SK-N-MC (cell line): ENCODE data around the gene CCDC184.
A peak's percentile ranks its signal among the peaks of the same experiment; 100 is the strongest.

ENCODE experiments used
- DNase-seq: peaks from one replicate; pipeline ENCODE4 v3.0.0-alpha.2; 2011; ENCODE audit warnings: low read depth, low spot score
- H3K27ac ChIP-seq: fragments of 200-600 bp; sonication (generic); 2 replicates; pipeline ENCODE4 v1.5.1; 2016; ENCODE audit warnings: mixed run types
- H3K36me3 ChIP-seq: fragments of 200-600 bp; sonication (generic); 2 replicates; pipeline ENCODE4 v1.6.1; 2017; ENCODE audit warnings: antibody characterized with exemption, low read length, mixed read lengths; ENCODE audit not compliant: insufficient read depth
- H3K4me3 ChIP-seq: fragments of 200-600 bp; sonication (generic); 2 replicates; pipeline ENCODE4 v1.5.1; 2016
- H3K9ac ChIP-seq: fragments of 200-600 bp; sonication (generic); 2 replicates; pipeline ENCODE4 v1.8.0; 2017; ENCODE audit warnings: mixed run types, mixed read lengths; ENCODE audit not compliant: insufficient read length
- H3K9me3 ChIP-seq: fragments of 200-600 bp; sonication (generic); 2 replicates; pipeline ENCODE4 v1.6.1; 2017; ENCODE audit warnings: low read depth, mild to moderate bottlenecking, antibody characterized with exemption, low read length, moderate library complexity, mixed read lengths
- EZH2 ChIP-seq: fragments of 200-600 bp; sonication (generic); IDR thresholded peaks from one replicate; pipeline ENCODE4 v1.6.1; 2017; ENCODE audit warnings: antibody characterized with exemption
- FOXP2 ChIP-seq: optimal IDR thresholded peaks from 2 replicates; pipeline ENCODE3; 2011; ENCODE audit warnings: mild to moderate bottlenecking, moderate library complexity; ENCODE audit not compliant: insufficient read depth; ENCODE audit errors: extremely low read length, control extremely low read depth
- POLR2AphosphoS5 ChIP-seq: IDR thresholded peaks from 2 replicates; pipeline ENCODE4 v1.6.1; 2012; ENCODE audit warnings: mild to moderate bottlenecking, low read depth, low read length, borderline replicate concordance

Gene CCDC184

GRCh38 chr12:48169011-48169410, 14.4 kb upstream of the CCDC184 start:
- Histone ChIP-seq H3K9me3 (no peaks in the 10 kb centered on the region), H3K36me3 (no peaks in the 10 kb centered on the region), H3K4me3 (no peak overlapping the region), H3K27ac (no peak overlapping the region), H3K9ac (no peak overlapping the region)
- DNase-seq: no peak
- TF ChIP-seq EZH2 (no peak), POLR2AphosphoS5 (no peak), FOXP2 (no peak)

- no peak for DNase-seq
- no peak for TF ChIP-seq EZH2
- no peak for TF ChIP-seq POLR2AphosphoS5
- TF ChIP-seq FOXP2: no peak
- H3K9me3 ChIP-seq: no peaks in the 10 kb centered on the region
- H3K27ac ChIP-seq: peak overlapping the region; percentile 92
- no peaks in the 10 kb centered on the region for H3K36me3 ChIP-seq
- peak overlapping the region; percentile 56 for H3K9ac ChIP-seq
- H3K4me3 ChIP-seq: peak overlapping the region; percentile 68
Observed at GRCh38 chr12:48175613-48176416, 7.6 kb upstream of the CCDC184 start.

GRCh38 chr12:48176417-48176751, 7.1 kb upstream of the CCDC184 start:
- Histone ChIP-seq H3K9ac (no peak overlapping the region), H3K9me3 (no peaks in the 10 kb centered on the region), H3K4me3 (peak overlapping the region; percentile 68), H3K27ac (peak overlapping the region; percentile 92), H3K36me3 (no peaks in the 10 kb centered on the region)
- no peak for DNase-seq
- TF ChIP-seq POLR2AphosphoS5: no peak
- TF ChIP-seq FOXP2: no peak
- no peak for TF ChIP-seq EZH2

GRCh38 chr12:48177982-48178381, 5.5 kb upstream of the CCDC184 start:
- Histone ChIP-seq H3K36me3 (no peaks in the 10 kb centered on the region), H3K9me3 (no peaks in the 10 kb centered on the region), H3K9ac (no peak overlapping the region), H3K4me3 (no peak overlapping the region), H3K27ac (no peak overlapping the region)
- TF ChIP-seq POLR2AphosphoS5: no peak
- TF ChIP-seq EZH2: no peak
- no peak for TF ChIP-seq FOXP2
- DNase-seq: no peak

- H3K9ac ChIP-seq: no peak overlapping the region
- H3K9me3 ChIP-seq: no peaks in the 10 kb centered on the region
- H3K27ac ChIP-seq: no peak overlapping the region
- H3K36me3 ChIP-seq: no peaks in the 10 kb centered on the region
- no peak overlapping the region for H3K4me3 ChIP-seq
- no peak for DNase-seq
- TF ChIP-seq FOXP2 (no peak), EZH2 (no peak), POLR2AphosphoS5 (no peak)
Observed at GRCh38 chr12:48179466-48179865, 4.0 kb upstream of the CCDC184 start.

- Histone ChIP-seq H3K9ac (no peak overlapping the region), H3K27ac (no peak overlapping the region), H3K36me3 (no peaks in the 10 kb centered on the region), H3K9me3 (no peaks in the 10 kb centered on the region), H3K4me3 (no peak overlapping the region)
- TF ChIP-seq POLR2AphosphoS5: no peak
- TF ChIP-seq EZH2: no peak
- no peak for TF ChIP-seq FOXP2
- no peak for DNase-seq
Observed at GRCh38 chr12:48180424-48180823, 3.0 kb upstream of the CCDC184 start.

GRCh38 chr12:48180857-48181495, 2.5 kb upstream of the CCDC184 start:
- H3K4me3 ChIP-seq: no peak overlapping the region
- TF ChIP-seq EZH2 (no peak), POLR2AphosphoS5 (no peak), FOXP2 (no peak)
- no peaks in the 10 kb centered on the region for H3K36me3 ChIP-seq
- no peak overlapping the region for H3K27ac ChIP-seq
- no peak for DNase-seq
- no peak overlapping the region for H3K9ac ChIP-seq
- no peaks in the 10 kb centered on the region for H3K9me3 ChIP-seq

GRCh38 chr12:48182631-48183030, 813 bp upstream of the CCDC184 start:
- Histone ChIP-seq H3K9ac (no peak overlapping the region), H3K4me3 (peak overlapping the region; percentile 86), H3K27ac (no peak overlapping the region), H3K36me3 (no peaks in the 10 kb centered on the region), H3K9me3 (no peaks in the 10 kb centered on the region)
- TF ChIP-seq FOXP2 (no peak), POLR2AphosphoS5 (no peak), EZH2 (no peak)
- no peak for DNase-seq
